ENCODE data around the gene PSMD2. TPM values are rescaled to one million over a fixed set of nuclear protein-coding genes. Genes with fewer than 3 reads are reported as not detected.

The PSMD2 gene
- total RNA-seq, 1 experiment from 2014 or later, result 359 TPM

DNA sequence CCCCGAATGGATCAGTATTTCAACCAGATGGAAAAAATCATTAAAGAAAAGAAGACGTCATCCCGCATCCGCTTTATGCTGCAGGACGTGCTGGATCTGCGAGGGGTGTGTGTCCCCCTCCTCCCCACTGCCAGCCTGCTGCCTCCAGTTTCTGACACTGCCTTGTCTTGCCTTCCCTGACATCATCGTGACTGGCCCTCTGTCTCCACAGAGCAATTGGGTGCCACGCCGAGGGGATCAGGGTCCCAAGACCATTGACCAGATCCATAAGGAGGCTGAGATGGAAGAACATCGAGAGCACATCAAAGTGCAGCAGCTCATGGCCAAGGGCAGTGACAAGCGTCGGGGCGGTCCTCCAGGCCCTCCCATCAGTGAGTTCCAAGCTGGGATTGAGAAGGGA lies 26.2 kb downstream of the PSMD2 start:
- no peak overlapping the region for H3K27ac Mint-ChIP-seq

DNA sequence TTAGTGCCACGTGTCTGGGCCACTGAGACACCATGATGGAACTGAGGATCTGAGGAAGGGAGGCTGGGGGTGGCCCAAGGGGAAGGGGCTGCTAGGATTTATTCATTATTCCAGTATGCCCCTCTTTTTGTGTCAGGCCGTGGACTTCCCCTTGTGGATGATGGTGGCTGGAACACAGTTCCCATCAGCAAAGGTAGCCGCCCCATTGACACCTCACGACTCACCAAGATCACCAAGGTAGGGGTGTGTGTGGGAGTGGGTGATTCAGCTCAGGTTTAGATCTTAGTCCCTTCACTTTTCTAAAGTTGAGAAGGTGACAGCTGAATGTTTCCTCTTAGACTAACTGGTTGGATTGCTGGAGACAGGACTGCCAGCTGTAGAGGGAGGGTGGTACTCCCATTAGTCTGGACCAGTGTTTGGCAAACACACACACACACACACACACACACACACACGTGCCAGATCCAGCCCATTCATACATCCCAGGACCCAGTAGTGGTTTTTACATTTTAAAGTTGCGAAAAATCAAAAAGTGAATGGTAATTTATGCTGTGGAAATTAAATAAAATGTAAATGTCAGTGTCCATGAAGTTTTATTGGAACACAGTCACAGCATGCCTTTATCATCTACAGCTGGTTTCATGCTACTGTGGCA lies 26.8 kb downstream of the PSMD2 start:
- TF ChIP-seq, protein P1, sequence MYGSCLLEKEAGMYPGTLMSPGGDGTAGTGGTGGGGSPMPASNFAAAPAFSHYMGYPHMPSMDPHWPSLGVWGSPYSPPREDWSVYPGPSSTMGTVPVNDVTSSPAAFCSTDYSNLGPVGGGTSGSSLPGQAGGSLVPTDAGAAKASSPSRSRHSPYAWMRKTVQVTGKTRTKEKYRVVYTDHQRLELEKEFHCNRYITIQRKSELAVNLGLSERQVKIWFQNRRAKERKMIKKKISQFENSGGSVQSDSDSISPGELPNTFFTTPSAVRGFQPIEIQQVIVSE (CRISPR knock-in tag; IDR thresholded peaks at IDR 0.05; ENCODE audit: borderline replicate concordance), result no peak
- no peak for TF ChIP-seq ZBTB21 (CRISPR knock-in tag; IDR thresholded peaks at IDR 0.05; ENCODE audit: borderline replicate concordance)
- TF ChIP-seq CREB1 (CRISPR knock-in tag; IDR thresholded peaks at IDR 0.05), result no peak
- no peak for TF ChIP-seq GRHL2 (CRISPR knock-in tag; IDR thresholded peaks at IDR 0.05; ENCODE audit: insufficient replicate concordance, severe bottlenecking)
- TF ChIP-seq ETV6 (CRISPR knock-in tag; IDR thresholded peaks at IDR 0.05), result no peak
- no peak for TF ChIP-seq RELA (CRISPR knock-in tag; IDR thresholded peaks at IDR 0.05; ENCODE audit: borderline replicate concordance)
- no peak for TF ChIP-seq MXD4 (CRISPR knock-in tag; IDR thresholded peaks at IDR 0.05; ENCODE audit: borderline replicate concordance)
- TF ChIP-seq, protein P2, sequence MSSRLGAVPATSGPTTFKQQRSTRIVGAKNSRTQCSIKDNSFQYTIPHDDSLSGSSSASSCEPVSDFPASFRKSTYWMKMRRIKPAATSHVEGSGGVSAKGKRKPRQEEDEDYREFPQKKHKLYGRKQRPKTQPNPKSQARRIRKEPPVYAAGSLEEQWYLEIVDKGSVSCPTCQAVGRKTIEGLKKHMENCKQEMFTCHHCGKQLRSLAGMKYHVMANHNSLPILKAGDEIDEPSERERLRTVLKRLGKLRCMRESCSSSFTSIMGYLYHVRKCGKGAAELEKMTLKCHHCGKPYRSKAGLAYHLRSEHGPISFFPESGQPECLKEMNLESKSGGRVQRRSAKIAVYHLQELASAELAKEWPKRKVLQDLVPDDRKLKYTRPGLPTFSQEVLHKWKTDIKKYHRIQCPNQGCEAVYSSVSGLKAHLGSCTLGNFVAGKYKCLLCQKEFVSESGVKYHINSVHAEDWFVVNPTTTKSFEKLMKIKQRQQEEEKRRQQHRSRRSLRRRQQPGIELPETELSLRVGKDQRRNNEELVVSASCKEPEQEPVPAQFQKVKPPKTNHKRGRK (CRISPR knock-in tag; IDR thresholded peaks at IDR 0.05; ENCODE audit: borderline replicate concordance), result no peak
- TF ChIP-seq NFYB (CRISPR knock-in tag; conservative IDR thresholded peaks at IDR 0.05; ENCODE audit: low read depth), result no peak
- no peak for TF ChIP-seq ZNF423 (CRISPR knock-in tag; IDR thresholded peaks at IDR 0.05)
- no peak overlapping the region for H3K27ac Mint-ChIP-seq
- H3K27me3 Mint-ChIP-seq (ENCODE audit: low read depth), result no peaks in the 10 kb centered on the region
- POLR2A ChIA-PET, result no interaction called here
- CTCF ChIA-PET, result no interaction called here
- ATAC-seq, result no peak
- H3K4me3 Mint-ChIP-seq, result no peak overlapping the region
- peaks cover 96% of the 10 kb centered on the region for H3K36me3 Mint-ChIP-seq
- DNase-seq (ENCODE audit: low spot score), result no peak
- no peaks in the 10 kb centered on the region for H3K9me3 Mint-ChIP-seq
- no peaks in the 10 kb centered on the region for H3K4me1 Mint-ChIP-seq

More for the DNA sequence above, 26.2 kb downstream of the PSMD2 start:
- ChIA-PET CTCF (no interaction called here), POLR2A (no interaction called here)
- no peaks in the 10 kb centered on the region for H3K4me1 Mint-ChIP-seq
- no peak overlapping the region for H3K4me3 Mint-ChIP-seq
- DNase-seq (ENCODE audit: low spot score), result no peak
- TF ChIP-seq TP53 (CRISPR knock-in tag; IDR thresholded peaks at IDR 0.05) (no peak), JAZF1 (CRISPR knock-in tag; IDR thresholded peaks at IDR 0.05) (no peak), TCF7 (CRISPR knock-in tag; IDR thresholded peaks at IDR 0.05; ENCODE audit: low read depth) (no peak)
- TF ChIP-seq, protein P3, sequence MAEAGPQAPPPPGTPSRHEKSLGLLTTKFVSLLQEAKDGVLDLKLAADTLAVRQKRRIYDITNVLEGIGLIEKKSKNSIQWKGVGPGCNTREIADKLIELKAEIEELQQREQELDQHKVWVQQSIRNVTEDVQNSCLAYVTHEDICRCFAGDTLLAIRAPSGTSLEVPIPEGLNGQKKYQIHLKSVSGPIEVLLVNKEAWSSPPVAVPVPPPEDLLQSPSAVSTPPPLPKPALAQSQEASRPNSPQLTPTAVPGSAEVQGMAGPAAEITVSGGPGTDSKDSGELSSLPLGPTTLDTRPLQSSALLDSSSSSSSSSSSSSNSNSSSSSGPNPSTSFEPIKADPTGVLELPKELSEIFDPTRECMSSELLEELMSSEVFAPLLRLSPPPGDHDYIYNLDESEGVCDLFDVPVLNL (CRISPR knock-in tag; IDR thresholded peaks at IDR 0.05; ENCODE audit: borderline replicate concordance, low read depth), result no peak
- TF ChIP-seq, protein P4, sequence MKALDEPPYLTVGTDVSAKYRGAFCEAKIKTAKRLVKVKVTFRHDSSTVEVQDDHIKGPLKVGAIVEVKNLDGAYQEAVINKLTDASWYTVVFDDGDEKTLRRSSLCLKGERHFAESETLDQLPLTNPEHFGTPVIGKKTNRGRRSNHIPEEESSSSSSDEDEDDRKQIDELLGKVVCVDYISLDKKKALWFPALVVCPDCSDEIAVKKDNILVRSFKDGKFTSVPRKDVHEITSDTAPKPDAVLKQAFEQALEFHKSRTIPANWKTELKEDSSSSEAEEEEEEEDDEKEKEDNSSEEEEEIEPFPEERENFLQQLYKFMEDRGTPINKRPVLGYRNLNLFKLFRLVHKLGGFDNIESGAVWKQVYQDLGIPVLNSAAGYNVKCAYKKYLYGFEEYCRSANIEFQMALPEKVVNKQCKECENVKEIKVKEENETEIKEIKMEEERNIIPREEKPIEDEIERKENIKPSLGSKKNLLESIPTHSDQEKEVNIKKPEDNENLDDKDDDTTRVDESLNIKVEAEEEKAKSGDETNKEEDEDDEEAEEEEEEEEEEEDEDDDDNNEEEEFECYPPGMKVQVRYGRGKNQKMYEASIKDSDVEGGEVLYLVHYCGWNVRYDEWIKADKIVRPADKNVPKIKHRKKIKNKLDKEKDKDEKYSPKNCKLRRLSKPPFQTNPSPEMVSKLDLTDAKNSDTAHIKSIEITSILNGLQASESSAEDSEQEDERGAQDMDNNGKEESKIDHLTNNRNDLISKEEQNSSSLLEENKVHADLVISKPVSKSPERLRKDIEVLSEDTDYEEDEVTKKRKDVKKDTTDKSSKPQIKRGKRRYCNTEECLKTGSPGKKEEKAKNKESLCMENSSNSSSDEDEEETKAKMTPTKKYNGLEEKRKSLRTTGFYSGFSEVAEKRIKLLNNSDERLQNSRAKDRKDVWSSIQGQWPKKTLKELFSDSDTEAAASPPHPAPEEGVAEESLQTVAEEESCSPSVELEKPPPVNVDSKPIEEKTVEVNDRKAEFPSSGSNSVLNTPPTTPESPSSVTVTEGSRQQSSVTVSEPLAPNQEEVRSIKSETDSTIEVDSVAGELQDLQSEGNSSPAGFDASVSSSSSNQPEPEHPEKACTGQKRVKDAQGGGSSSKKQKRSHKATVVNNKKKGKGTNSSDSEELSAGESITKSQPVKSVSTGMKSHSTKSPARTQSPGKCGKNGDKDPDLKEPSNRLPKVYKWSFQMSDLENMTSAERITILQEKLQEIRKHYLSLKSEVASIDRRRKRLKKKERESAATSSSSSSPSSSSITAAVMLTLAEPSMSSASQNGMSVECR (CRISPR knock-in tag; IDR thresholded peaks at IDR 0.05; ENCODE audit: borderline replicate concordance), result no peak
- TF ChIP-seq, protein P5, sequence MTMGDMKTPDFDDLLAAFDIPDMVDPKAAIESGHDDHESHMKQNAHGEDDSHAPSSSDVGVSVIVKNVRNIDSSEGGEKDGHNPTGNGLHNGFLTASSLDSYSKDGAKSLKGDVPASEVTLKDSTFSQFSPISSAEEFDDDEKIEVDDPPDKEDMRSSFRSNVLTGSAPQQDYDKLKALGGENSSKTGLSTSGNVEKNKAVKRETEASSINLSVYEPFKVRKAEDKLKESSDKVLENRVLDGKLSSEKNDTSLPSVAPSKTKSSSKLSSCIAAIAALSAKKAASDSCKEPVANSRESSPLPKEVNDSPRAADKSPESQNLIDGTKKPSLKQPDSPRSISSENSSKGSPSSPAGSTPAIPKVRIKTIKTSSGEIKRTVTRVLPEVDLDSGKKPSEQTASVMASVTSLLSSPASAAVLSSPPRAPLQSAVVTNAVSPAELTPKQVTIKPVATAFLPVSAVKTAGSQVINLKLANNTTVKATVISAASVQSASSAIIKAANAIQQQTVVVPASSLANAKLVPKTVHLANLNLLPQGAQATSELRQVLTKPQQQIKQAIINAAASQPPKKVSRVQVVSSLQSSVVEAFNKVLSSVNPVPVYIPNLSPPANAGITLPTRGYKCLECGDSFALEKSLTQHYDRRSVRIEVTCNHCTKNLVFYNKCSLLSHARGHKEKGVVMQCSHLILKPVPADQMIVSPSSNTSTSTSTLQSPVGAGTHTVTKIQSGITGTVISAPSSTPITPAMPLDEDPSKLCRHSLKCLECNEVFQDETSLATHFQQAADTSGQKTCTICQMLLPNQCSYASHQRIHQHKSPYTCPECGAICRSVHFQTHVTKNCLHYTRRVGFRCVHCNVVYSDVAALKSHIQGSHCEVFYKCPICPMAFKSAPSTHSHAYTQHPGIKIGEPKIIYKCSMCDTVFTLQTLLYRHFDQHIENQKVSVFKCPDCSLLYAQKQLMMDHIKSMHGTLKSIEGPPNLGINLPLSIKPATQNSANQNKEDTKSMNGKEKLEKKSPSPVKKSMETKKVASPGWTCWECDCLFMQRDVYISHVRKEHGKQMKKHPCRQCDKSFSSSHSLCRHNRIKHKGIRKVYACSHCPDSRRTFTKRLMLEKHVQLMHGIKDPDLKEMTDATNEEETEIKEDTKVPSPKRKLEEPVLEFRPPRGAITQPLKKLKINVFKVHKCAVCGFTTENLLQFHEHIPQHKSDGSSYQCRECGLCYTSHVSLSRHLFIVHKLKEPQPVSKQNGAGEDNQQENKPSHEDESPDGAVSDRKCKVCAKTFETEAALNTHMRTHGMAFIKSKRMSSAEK (CRISPR knock-in tag; IDR thresholded peaks at IDR 0.05; ENCODE audit: borderline replicate concordance), result no peak
- TF ChIP-seq, protein P6, sequence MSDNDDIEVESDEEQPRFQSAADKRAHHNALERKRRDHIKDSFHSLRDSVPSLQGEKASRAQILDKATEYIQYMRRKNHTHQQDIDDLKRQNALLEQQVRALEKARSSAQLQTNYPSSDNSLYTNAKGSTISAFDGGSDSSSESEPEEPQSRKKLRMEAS (CRISPR knock-in tag; IDR thresholded peaks at IDR 0.05), result no peak
- H3K36me3 Mint-ChIP-seq, result peaks cover 96% of the 10 kb centered on the region
- ATAC-seq, result no peak
- H3K27me3 Mint-ChIP-seq (ENCODE audit: low read depth), result no peaks in the 10 kb centered on the region
- no peaks in the 10 kb centered on the region for H3K9me3 Mint-ChIP-seq

Measured in WTC11 (cell line).